Activated T-helper 17 cell treated with anti-CD3 and anti-CD28 coated beads, Interleukin-2, amount 50 U/mL, for 72 hours (primary cell): ENCODE results near the gene SH3GL3. TPM values are rescaled to one million over a fixed set of nuclear protein-coding genes. Genes with fewer than 3 reads are reported as not detected.

Source experiments
- ATAC-seq: fragments of 150-1000 bp; cut with Tn5 transposase; replicated peaks from 2 replicates; pipeline ENCODE4 v1.10.0; 2021; ENCODE audit warnings: mild to moderate bottlenecking, moderate library complexity
- H3K27ac Mint-ChIP-seq: one replicate; pipeline ENCODE4 v1.8.0; 2022; ENCODE audit warnings: mixed read lengths
- H3K27me3 Mint-ChIP-seq: one replicate; pipeline ENCODE4 v1.8.0; 2022; ENCODE audit warnings: mixed read lengths
- H3K36me3 Mint-ChIP-seq: one replicate; pipeline ENCODE4 v1.8.0; 2022; ENCODE audit warnings: low read depth, mild to moderate bottlenecking, mixed read lengths
- H3K4me1 Mint-ChIP-seq: one replicate; pipeline ENCODE4 v1.8.0; 2022; ENCODE audit warnings: mixed read lengths
- H3K4me3 Mint-ChIP-seq: one replicate; pipeline ENCODE4 v1.8.0; 2022; ENCODE audit warnings: mild to moderate bottlenecking, mixed read lengths
- H3K9me3 Mint-ChIP-seq: one replicate; pipeline ENCODE4 v1.8.0; 2022; ENCODE audit warnings: mixed read lengths
- total RNA-seq, 2 donors: library from RNA; stranded (reverse); gene quantifications; one replicate each; pipeline ENCODE4 v1.2.3, GENCODE V29; 2022

Gene SH3GL3
- total RNA-seq, 2 donors from 2014 or later = 0.74 TPM; not detected in 1

DNA sequence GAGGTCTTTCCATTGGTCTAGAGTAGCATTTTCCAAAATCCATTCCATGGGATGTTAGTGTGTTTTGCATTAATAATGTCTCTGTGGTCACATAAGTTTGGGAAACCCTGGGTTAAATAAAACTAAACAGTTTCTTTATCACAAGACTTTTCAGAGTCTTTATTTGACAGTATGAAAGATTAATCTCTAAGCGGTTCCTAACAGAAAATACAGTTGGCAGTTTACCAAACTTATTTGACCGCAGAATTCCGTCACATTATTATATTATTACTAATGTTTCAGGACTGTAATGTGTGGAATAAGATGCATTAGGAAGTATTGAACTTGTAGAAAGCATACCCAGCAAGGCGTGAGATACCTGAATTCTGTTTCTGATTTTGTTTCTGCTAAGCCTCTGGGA is 135.2 kb downstream of the SH3GL3 start:
- no peak for ATAC-seq
- H3K27ac Mint-ChIP-seq = no peak overlapping the region
- H3K9me3 Mint-ChIP-seq = no peaks in the 10 kb centered on the region
- H3K4me1 Mint-ChIP-seq = no peaks in the 10 kb centered on the region
- H3K4me3 Mint-ChIP-seq = no peak overlapping the region
- no peaks in the 10 kb centered on the region for H3K36me3 Mint-ChIP-seq
- peaks cover 6% of the 10 kb centered on the region for H3K27me3 Mint-ChIP-seq

DNA sequence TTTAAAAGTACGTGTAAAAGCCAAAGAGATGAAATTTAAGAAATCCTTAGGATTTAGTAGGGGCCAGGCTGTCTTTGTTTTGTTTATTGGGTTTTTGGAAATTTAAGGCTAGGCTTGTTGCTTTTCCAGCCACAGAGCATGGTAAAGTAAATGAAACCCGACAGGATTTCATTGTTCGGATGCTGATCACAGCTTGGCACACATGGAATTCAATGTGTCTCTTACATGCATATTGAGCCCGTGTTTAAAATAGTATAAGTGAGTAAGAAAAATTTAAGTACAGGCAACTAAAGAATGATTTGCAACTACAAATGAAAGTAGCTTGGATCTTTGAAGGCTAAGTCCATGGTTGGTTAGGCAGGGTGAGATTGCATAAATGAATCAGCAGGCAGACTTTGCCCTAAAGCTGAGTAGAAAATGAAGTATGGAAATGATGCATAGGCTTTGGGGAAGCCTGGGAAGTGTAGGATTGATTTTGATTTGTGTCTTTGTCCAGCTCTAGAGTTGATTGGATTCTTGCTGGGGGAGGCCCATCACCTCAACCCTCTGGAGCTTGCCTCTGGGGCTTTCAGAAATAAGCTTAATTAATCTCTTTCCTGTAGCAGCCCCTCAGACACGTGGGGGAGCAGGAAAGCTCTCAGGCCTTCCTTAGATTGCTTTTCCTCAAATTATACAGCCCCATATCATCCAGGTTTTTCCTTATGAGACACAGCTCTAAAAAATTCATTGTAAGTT is 138.6 kb downstream of the SH3GL3 start:
- H3K36me3 Mint-ChIP-seq = no peaks in the 10 kb centered on the region
- no peak overlapping the region for H3K4me3 Mint-ChIP-seq
- no peaks in the 10 kb centered on the region for H3K4me1 Mint-ChIP-seq
- no peak overlapping the region for H3K27ac Mint-ChIP-seq
- no peak for ATAC-seq
- H3K9me3 Mint-ChIP-seq = no peaks in the 10 kb centered on the region
- peaks cover 3% of the 10 kb centered on the region for H3K27me3 Mint-ChIP-seq

DNA sequence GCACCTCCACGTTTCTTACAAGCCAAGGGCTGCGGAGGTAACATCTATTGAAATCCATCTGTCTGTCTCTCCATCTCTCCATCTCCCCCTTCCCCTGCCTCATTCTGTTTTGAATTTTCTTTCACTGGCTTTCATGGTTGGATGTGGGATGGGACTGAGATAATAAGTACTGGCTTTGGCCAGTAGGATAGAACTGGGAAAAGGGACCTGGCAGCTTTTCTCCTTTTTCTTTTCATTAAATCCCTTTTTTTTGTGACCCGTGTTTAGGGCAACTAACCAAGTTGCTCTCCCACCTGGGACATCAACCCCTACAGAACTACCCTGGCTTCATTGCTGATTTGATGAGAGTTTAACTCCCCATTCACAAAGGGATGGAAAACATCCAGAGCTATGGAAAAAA is 139.9 kb downstream of the SH3GL3 start:
- Mint-ChIP-seq H3K27ac (no peak overlapping the region), H3K4me3 (no peak overlapping the region), H3K27me3 (peaks cover 3% of the 10 kb centered on the region), H3K36me3 (no peaks in the 10 kb centered on the region), H3K9me3 (no peaks in the 10 kb centered on the region), H3K4me1 (no peaks in the 10 kb centered on the region)
- ATAC-seq = no peak

DNA sequence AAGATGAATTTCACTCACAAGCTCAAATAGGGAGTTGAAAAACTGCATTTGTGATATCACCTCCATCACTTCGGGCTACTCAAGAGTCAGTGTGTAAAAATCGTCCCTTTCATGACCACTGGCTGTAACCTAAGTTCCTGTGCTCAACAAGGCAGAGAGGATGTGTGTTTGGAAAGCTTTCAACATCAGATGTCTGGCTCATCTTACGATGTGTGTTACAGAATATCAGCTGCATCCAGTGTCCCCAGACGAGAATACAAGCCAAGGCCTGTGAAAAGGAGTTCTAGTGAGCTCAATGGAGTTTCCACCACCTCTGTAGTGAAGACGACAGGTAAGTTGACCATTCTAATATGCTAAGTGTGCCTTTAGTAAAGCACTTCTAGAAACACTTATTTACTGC is 141.3 kb downstream of the SH3GL3 start:
- ATAC-seq = no peak
- Mint-ChIP-seq H3K36me3 (no peaks in the 10 kb centered on the region), H3K4me1 (no peaks in the 10 kb centered on the region), H3K4me3 (no peak overlapping the region), H3K9me3 (no peaks in the 10 kb centered on the region), H3K27ac (no peak overlapping the region), H3K27me3 (peaks cover 8% of the 10 kb centered on the region)

DNA sequence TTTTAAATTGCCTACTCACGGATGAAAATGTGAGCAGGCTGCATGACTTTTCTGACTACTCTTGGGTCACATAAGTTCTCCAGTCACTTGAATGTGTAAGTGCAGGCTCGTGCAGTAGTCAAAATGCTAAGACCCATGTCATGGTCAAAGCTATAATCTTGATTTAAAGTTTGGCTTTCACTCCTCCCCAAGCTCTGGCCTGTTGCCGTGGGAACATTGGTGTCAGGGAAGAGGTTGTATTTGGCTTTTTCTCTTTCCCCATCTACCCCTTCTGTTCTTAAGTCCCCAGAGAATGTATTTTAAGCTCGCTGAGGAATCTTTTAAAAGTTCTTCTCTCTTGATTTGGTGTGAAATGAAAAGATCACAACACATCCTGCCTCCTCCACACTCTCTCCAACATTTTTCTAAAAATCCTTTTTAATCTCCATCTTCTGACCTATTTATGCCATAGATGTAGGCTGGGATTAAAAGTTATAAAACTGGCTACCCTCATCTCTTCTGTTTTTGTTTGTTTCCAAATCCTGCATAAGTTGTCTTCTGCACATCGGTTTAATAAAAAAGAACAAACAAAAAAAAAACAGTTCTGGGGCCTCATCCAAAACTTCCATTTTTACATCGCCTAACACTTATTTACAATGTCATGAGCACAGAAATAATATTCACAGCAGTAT is 145.4 kb downstream of the SH3GL3 start:
- no peaks in the 10 kb centered on the region for H3K4me1 Mint-ChIP-seq
- ATAC-seq = no peak
- no peak overlapping the region for H3K27ac Mint-ChIP-seq
- no peak overlapping the region for H3K4me3 Mint-ChIP-seq
- H3K9me3 Mint-ChIP-seq = no peaks in the 10 kb centered on the region
- H3K27me3 Mint-ChIP-seq = peaks cover 8% of the 10 kb centered on the region
- no peaks in the 10 kb centered on the region for H3K36me3 Mint-ChIP-seq

DNA sequence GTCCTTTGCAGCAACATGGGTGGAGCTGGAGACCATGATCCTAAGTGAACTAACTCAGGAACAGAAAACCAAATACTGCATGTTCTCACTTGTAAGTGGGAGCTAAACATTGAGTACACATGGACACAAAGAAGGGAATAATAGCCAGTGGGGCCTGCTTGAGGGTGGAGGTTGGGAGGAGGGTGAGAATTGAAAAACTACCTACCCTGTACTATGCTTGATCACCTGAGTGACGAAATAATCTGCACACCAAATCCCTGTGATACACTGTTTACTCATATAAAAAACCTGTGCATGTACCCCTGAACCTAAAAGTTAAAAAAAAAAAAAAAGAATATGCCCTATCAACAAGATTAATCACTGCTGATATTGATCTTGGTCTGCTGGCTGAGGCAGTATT is 148.1 kb downstream of the SH3GL3 start:
- Mint-ChIP-seq H3K36me3 (no peaks in the 10 kb centered on the region), H3K4me1 (no peaks in the 10 kb centered on the region), H3K9me3 (no peaks in the 10 kb centered on the region), H3K27ac (no peak overlapping the region), H3K4me3 (no peak overlapping the region), H3K27me3 (peaks cover 8% of the 10 kb centered on the region)
- no peak for ATAC-seq

DNA sequence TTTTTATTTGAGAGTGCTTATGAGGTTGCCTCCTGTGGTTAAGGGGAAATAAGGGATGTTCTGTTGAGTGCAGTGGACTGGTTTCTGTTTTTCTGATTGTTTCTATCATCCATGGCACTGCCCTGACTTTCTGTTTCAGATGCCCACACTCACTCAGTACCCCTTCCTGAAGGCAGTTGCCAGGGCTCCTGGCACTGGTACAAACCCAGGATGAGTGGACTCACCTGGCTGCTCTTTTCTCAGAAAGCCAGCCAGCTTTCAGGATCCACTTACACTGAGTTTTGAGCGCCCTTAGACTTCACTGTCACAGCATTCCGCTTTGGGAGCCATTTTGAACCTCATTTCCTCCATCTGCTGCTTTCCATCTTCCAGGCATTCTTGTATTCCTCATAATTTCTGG is 150.9 kb downstream of the SH3GL3 start:
- H3K4me3 Mint-ChIP-seq = no peak overlapping the region
- H3K36me3 Mint-ChIP-seq = no peaks in the 10 kb centered on the region
- peaks cover 4% of the 10 kb centered on the region for H3K27me3 Mint-ChIP-seq
- no peak for ATAC-seq
- H3K4me1 Mint-ChIP-seq = no peaks in the 10 kb centered on the region
- H3K27ac Mint-ChIP-seq = no peak overlapping the region
- no peaks in the 10 kb centered on the region for H3K9me3 Mint-ChIP-seq

DNA sequence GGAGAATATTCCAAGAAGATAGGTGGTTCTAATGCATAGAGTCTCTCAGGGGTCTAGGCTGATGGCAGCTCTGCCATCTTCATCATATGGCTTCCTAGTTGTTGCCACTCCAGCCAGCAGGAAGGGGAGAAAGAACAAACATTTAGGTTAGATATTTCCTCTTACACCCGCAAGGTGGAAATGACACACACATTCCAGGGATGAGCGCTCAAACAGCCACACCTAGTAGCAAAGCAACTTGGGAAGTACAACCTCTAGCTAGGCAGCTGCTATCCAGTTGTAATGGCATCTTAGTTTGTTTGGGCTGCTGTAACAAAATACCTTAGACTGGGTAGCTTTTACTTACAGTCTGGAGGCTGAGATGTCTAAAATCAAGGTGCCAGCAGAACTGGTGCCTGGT is 154.9 kb downstream of the SH3GL3 start:
- no peak for ATAC-seq
- Mint-ChIP-seq H3K4me3 (no peak overlapping the region), H3K27ac (no peak overlapping the region), H3K36me3 (no peaks in the 10 kb centered on the region), H3K9me3 (no peaks in the 10 kb centered on the region), H3K27me3 (peaks cover 9% of the 10 kb centered on the region), H3K4me1 (no peaks in the 10 kb centered on the region)

DNA sequence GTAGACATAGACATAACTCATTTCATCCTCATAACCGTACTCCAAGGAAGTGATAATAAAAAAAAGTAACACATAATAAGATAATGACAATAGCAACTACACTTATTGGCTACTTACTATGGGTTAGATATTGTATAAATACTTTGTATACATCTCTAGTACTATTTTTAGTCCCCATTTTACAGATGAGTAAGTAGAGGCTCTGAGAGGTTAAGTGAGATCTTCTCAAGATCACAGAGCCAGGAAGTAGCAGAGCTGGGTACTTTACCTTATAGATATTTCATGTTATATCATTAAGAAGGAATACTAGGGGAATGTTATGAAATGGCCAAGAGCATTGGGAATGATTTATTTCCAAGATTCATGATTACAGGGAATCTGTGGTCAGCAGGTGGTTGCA is 157.4 kb downstream of the SH3GL3 start:
- ATAC-seq = no peak
- H3K9me3 Mint-ChIP-seq = no peaks in the 10 kb centered on the region
- H3K36me3 Mint-ChIP-seq = no peaks in the 10 kb centered on the region
- no peak overlapping the region for H3K4me3 Mint-ChIP-seq
- peaks cover 9% of the 10 kb centered on the region for H3K27me3 Mint-ChIP-seq
- H3K27ac Mint-ChIP-seq = no peak overlapping the region
- no peaks in the 10 kb centered on the region for H3K4me1 Mint-ChIP-seq

DNA sequence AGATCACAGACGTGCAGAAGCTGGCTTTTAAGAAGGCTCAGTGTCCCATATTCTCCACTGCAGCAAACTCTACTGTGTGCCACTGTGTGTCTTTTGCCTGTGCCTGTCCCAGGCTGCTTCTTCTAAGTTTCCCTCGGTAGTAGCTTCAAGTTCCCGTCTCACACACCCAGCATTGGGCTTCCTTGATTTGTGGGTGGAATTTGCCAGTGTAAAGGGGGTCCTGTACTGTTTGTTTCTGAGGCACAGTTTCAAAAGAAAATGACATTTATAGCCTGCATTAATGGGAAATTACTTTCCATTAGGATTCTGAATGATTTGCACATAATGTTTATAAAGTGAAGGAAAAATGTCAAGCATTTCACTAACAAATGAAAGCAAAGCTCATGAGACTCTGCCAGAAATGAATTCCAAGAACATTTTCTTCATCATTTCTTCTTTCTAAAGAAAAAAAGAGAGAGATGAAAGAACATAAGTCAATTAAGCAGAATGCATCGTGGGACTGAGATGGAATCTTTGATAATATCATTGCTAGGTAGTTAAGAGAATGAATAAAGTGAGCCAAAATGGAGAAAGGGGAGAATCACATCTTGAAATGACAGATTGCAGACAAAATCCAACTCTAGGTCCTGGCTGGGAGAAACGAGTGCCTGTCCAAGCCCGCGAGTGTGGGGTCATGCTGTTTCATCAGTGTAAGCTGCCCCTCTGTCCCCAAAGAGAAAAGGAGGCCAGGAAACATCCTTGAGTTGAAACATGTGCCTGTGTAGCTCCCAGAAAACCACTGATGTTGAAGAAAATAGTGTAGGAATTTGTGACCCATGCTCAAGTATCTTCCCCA is 158.2 kb downstream of the SH3GL3 start:
- Mint-ChIP-seq H3K27ac (no peak overlapping the region), H3K4me1 (no peaks in the 10 kb centered on the region), H3K4me3 (no peak overlapping the region), H3K9me3 (no peaks in the 10 kb centered on the region), H3K36me3 (no peaks in the 10 kb centered on the region), H3K27me3 (peaks cover 12% of the 10 kb centered on the region)
- ATAC-seq = no peak

DNA sequence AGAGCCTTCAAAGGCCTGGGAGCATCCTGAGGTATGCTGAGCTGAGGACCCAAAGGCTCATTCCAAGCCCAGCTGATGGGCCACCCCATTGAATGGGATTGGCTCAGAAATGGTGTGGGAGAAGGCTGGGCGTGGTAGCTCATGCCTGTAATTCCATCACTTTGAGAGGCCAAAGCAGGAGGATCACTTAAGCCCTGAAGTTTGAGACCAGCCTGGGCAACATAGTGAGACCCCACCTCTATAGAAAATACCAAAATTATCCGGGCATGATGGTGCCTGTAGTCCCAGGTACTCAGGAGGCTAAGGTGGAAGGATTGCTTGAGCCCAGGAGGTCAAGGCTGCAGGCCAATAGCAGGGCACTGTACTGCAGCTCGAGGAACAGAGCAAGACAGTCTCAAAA is 163.0 kb downstream of the SH3GL3 start:
- Mint-ChIP-seq H3K9me3 (no peaks in the 10 kb centered on the region), H3K4me1 (no peaks in the 10 kb centered on the region), H3K27me3 (peaks cover 12% of the 10 kb centered on the region), H3K27ac (no peak overlapping the region), H3K4me3 (no peak overlapping the region), H3K36me3 (no peaks in the 10 kb centered on the region)
- ATAC-seq = no peak

DNA sequence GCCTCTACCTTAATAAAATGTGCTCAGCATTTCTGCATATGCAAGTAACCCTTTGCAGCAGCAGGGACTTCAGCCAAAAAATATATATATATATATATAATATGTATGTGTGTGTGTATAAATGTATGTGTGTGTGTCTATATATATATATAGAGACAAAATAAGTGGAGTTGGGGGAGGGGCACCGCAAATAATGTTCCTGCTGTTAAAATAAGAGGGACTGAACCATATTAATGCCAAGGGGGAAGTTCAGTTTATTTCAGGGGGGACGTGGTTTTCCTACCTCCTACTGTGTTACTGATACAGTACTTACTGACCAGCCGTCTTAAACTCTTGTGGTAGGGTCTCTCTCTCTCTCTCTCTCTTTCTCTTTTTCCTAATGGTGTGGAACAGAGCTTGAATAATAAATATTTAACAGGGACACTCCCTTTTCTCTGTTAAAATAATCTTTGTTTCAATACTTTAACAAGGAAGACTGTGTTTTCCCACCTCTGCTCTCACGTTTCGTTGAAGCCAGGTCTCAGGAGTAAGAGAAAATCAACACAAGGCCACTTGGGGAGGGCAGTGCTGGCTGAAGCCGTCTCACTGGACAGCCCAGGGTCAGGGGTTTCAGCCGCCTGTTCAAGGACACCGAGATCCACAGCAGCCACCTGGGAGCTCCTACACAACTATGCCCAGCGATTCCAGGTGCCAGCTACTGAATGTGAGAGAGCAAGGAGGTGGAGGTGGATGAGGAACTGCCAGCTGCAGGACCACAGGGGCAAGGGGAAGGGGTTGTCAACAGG is 164.0 kb downstream of the SH3GL3 start:
- peaks cover 12% of the 10 kb centered on the region for H3K27me3 Mint-ChIP-seq
- H3K36me3 Mint-ChIP-seq = no peaks in the 10 kb centered on the region
- H3K4me1 Mint-ChIP-seq = no peaks in the 10 kb centered on the region
- H3K9me3 Mint-ChIP-seq = no peaks in the 10 kb centered on the region
- no peak overlapping the region for H3K27ac Mint-ChIP-seq
- no peak for ATAC-seq
- no peak overlapping the region for H3K4me3 Mint-ChIP-seq

DNA sequence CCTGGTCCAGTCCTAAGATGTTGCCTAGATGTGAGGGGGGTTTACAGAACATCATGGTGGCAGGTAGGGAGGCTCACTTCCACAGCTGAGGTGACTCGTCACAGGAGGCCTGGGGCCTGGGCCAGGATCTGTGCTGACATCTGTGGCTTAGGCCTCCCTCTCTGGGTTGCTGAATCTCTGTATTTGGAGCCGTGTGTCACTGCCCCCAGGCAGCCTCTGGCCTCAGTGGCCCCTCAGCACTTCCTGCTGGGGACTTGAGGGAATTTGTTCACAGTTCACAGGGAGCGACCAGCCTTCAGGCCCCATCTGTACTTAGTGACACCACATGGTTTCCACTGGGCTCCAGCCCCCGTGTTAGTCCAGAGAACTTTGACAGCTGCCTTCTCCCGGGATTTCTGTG is 165.1 kb downstream of the SH3GL3 start:
- no peak overlapping the region for H3K27ac Mint-ChIP-seq
- H3K9me3 Mint-ChIP-seq = no peaks in the 10 kb centered on the region
- H3K4me3 Mint-ChIP-seq = no peak overlapping the region
- peaks cover 7% of the 10 kb centered on the region for H3K27me3 Mint-ChIP-seq
- no peak for ATAC-seq
- no peaks in the 10 kb centered on the region for H3K36me3 Mint-ChIP-seq
- no peaks in the 10 kb centered on the region for H3K4me1 Mint-ChIP-seq

DNA sequence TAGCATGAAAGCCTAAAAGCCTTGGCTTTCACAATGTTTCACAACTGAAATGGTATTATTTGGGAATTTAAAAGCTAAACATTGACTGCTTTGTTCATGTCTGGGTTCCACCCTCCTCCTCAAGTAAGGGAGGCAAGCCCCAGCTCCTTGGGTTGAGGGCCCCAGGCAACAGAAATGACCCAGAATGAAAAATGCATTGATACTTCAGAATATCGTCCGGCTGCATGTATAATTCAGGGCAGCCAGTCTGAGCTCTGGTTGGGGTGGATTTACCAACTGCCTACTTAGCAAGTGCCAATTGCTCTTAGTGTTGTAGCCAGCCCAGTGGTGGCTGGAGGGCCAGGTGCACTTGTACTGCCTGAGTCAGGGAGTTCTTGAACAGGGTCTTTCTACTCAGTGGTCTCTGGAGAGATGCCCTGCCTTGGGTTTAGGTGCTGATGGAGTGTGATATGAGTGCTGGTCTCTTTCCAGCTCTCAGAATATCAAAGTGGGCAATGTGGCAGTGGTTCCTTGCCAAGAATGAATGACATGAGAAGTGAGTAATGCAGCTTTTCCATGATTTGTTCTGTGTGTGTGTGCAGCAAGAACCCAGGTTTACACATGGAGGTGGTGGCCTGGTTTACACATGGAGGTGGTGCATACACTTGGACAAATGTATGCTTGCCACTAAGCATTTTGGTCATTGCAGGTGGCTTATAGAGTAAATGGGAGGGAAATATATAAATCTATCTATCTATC is 165.9 kb downstream of the SH3GL3 start:
- no peaks in the 10 kb centered on the region for H3K4me1 Mint-ChIP-seq
- H3K9me3 Mint-ChIP-seq = no peaks in the 10 kb centered on the region
- ATAC-seq = no peak
- no peak overlapping the region for H3K27ac Mint-ChIP-seq
- H3K36me3 Mint-ChIP-seq = no peaks in the 10 kb centered on the region
- no peak overlapping the region for H3K4me3 Mint-ChIP-seq
- peaks cover 7% of the 10 kb centered on the region for H3K27me3 Mint-ChIP-seq
